GM18867 (cell line): Measurements from ENCODE around the gene ZNF17.
"Not testable (repeated sequence)": the region's sequence is repeated elsewhere in the genome, so short reads cannot be mapped to it uniquely, and the experiment has no call there.

Experiments used
- ATAC-seq: cut with Tn5 transposase; IDR thresholded peaks from one replicate; pipeline ENCODE4 v1.9.1; 2021; ENCODE audit warnings: mild to moderate bottlenecking, moderate library complexity; ENCODE audit not compliant: unreplicated experiment

The ZNF17 gene

DNA sequence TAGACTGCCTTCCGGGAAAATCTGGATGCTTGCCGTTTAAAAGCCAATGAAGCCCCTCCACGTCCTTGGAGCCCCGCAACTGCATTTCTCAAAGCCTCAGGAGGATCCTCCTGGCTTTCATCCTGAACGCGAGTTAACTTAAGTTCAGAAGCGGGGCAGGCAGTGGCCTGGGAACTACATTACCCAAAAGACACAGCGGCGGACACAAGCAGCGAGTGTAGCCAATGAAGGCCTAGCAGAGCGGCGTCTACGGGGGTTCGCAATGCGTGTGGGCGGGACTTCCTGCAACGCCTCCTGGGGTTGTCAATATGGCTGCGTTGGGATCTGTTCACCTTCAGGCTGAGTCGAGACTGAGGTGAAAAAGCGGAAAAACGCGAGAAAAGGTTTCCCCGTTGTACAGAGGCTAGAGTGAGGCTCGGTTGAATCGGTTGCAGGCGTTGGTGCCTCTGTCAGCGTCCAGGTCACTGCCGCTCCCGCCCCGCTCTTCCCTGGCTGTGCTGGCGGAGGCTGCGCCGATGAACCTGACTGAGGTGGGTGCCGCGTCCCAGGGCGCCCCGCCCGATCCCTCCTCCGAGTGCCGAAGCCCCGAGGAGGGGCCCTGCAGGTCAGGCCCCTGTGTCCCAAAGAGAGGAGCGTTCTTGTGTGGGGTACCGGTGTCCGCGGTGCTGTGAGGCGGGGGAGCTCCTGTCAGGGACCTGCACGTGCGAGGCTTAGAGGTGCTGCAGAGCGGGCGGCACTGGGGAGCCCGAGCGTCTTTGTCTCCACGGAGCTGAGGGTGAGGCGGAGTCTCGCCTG lies at the start of gene ZNF17:
Gene ZNF17 (plus strand): TSS at position 285 of the 795 bp plus-strand sequence. CDS start 2,455 bp downstream, outside the sequence.
- peak; percentile 99 for ATAC-seq

DNA sequence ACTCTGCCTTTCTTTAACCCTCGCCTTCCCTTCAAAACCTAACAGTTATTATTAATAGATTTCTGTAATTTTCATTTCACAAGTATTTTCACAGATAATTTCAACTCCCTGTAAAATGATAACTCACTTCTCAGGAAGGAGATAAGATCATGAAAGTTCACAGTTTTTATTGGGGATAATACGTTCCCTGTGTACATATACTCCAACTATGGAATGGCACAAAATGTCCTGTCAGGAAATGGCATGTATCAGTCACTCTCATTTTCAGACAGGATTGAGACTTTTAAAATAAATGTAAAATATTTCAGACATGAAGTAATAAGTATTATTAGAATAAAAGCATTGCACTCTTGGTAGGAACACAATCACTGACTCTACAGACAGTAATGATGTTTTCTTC lies 48.5 kb upstream of the ZNF17 start:
- no peak for ATAC-seq

DNA sequence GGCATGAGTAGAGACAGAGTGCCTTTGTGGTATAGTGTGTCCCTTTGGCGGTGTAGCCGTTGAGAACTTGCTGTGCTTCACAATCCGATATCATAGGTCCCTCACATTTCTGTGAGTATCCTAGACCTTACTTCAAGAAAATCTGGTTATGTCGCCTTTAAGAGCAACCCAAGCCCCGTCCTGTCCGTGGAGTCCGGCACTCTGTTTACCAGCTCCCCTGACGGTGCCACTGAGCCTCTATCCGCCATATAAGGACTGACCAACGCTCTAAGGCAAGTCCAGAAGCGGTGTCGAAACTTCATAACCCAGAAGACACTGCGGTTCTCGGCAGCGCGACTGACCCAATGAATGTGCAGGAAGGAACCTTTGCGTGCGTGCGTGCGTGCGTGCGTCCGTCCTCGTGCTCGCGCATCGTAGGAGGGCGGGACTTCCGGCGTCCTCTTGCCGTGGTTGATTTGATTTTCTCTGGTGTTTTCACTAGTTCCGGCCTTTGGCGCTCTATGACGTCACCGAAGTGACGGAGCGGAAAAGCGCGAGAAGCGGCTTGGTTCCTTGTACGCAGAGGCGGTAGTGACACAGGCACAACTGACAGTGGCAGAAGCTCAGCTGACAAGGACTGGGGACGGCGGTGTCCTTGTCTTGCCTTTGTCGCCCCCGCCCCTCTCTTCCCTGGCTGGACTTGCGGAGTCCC lies 47.8 kb upstream of the ZNF17 start, which contains the start of the genes TRAPPC2B and ZNF547:
Gene TRAPPC2B (plus strand): TSS at position 555 of the 691 bp plus-strand sequence. CDS start 1,283 bp downstream, outside the sequence.
Gene ZNF547 (plus strand): TSS at position 555 of the 691 bp plus-strand sequence. CDS start 5,005 bp downstream, outside the sequence.
- ATAC-seq = peak; percentile 92

DNA sequence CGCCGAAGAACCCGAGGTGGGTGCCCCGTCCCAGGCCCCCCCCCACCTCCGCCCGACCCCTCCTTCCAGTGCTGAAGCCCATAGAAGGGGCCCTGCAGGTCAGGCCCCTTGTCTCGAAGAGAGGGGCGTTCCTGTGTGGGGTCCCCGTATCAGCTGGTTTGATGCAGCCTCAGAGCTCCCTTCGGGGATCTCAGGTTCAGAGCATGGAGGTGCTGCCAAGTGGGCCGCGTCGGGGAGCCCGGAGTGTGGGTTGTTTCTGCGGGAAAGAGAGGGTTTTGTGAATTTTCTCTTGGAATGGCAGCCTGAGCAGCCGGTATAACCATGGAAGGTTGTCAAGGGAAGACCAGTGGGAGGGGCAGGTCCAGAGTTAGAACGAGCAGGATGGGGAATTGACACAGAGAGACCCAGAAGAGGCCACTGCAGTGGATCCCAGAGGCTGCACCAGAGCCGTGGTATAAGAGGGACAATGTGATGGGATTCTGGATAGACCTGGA lies 47.2 kb upstream of the ZNF17 start:
- ATAC-seq = peak; percentile 11

DNA sequence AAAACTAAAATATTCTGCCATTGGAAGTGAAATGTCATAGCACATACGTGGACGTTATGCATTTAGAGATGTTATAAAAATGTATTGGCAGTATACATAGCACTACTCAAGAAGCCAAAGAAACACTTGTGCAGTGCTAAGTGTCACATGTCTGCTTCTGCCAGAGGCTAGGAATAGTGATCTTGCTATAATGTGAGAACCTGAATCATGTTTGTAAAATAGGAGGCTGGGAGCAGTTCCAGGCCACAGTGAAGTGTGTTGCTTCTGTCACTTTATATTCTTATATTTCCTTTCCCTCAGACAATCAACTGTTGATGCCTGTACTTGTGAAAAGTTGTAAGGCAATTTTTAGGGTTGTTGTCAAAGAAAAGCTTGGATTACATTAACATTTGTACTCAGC lies 44.2 kb upstream of the ZNF17 start:
- no peak for ATAC-seq

DNA sequence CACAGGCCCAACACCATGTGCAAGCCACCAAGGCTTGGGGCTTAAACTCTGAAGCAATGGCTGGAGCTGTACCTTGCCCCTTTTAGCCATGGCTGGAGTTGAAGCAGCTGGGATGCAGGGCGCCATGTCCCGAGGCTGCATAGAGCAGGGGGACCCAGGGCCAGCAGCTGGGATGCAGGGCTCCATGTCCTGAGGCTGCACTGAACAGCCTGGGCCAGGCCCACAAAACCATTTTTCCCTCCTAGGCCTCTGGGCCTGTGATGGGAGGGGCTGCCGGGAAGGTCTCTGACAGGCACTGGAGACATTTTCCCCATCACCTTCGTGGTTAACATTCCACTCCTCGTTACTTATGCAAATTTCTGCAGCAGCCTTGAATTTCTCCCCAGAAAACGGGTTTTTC lies 36.8 kb upstream of the ZNF17 start:
- no peak for ATAC-seq

DNA sequence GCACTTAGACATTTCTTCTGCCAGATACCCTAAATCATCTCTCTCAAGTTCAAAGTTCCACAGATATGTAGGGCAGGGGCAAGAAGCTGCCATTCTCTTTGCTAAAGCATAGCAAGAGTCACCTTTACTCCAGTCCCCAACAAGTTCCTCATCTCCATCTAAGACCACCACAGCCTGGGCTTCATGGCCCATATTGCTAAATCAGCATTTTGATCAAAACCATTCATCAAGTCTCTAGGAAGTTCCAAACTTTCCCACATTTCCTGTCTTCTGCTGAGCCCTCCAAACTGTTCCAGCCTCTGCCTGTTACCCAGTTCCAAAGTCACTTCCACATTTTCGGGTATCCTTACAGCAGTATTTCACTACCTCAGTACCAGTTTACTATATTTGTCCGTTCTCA lies 36.3 kb upstream of the ZNF17 start:
- not testable (repeated sequence) for ATAC-seq

DNA sequence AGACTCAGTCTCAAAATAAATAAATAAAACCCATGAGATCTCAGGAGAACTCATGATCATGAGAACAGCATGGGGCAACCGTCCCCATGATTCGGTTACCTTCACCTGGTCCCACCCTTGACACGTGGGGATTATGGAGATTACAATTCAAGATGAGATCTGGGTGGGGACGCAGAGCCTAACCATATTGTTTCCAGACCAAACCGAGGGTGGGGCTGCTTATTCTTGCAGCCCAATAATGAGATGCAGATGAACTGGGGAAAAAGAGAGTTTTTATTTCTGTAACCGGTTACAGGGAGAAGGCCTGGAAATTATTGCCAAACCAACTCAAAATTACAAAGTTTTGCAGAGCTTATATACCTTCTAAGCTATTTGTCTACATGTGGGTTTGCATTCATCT lies 34.8 kb upstream of the ZNF17 start:
- no peak for ATAC-seq

DNA sequence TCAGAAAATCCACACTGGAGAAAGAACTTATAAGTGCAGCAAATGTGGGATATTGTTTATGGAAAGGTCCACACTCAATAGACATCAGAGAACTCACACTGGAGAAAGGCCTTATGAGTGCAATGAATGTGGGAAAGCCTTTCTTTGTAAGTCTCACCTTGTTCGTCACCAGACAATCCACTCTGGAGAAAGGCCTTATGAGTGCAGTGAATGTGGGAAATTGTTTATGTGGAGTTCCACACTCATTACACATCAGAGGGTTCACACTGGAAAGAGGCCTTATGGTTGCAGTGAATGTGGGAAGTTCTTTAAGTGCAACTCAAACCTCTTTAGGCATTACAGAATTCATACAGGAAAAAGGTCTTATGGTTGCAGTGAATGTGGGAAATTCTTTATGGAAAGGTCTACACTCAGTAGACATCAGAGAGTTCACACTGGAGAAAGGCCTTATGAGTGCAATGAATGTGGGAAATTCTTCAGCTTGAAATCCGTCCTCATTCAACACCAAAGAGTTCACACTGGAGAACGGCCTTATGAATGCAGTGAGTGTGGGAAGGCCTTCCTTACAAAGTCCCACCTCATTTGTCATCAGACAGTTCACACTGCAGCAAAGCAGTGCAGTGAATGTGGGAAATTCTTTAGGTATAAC lies 33.3 kb upstream of the ZNF17 start:
- ATAC-seq = no peak

DNA sequence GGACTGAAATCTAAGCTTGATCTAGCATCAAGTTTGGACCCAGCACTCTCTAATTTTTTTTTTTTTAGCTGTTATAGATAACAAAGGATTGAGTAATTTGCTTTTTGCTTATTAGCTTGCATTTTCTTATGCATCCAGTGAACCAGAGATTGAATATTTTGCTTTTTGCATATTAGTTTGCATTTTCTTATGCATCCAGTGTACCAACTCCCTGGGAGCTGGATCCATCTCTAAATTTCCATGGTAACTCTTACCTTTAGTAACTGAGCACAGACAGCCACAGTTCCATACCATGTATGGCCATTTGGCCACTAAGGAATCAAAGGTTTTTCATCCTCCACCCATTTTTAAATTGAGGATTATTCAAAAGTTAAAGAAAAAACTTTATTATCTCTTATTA lies 30.0 kb upstream of the ZNF17 start:
- no peak for ATAC-seq

DNA sequence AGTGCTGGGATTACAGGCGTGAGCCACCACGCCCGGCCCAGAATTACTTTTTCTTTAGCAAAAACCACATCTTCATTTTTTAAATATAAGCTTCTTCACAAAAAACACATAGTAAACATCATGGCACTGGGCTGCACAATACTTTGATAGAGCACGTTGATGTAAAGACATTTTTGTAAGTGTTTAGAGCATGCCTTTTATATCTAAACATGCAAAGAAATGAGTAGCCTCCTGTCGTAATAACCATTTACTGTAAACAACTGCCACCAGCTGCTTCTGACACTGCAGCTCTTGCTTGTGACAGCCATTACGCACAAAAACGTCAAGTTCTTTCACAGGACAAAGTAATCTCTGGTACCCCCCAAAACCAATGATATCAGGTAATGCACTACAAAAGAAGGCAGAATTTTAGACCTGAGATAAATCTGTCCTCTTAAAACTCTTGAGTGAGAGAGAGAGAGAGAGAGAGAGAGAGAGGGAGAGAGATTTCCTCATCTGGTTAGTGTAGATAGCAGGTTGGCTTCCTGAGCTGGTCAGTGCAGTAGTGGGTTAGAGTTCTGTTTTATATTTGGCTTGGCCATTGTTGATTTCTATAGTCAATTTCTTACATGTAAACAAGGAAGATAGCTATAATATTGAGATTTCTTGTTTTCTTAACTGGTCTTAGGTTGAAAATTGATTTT lies 28.0 kb upstream of the ZNF17 start:
- ATAC-seq = no peak

DNA sequence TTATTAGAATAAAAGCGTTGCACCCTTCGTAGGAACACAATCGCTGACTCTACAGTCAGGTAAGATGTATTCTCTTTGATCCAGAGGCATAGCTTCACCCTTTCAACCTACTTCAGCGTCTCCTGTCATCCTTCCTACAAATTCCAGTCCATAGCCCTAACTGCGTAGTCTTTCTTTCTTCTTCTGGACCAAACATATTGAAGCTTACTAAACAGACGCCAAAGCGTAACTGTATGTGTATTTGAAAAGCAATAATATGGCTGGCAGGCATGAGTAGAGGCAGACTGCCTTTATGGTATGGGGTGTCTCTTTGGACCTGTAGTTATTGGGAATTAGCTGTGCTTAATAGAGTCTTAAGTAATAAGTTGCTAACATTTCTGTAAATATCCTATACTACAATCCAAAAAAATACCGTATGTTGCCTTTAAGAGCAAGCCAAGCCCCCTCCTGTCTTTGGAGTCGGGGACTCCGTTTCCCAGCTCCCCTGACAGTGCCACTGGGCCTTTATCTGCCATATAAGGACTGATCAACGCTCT lies 21.7 kb upstream of the ZNF17 start:
- no peak for ATAC-seq

DNA sequence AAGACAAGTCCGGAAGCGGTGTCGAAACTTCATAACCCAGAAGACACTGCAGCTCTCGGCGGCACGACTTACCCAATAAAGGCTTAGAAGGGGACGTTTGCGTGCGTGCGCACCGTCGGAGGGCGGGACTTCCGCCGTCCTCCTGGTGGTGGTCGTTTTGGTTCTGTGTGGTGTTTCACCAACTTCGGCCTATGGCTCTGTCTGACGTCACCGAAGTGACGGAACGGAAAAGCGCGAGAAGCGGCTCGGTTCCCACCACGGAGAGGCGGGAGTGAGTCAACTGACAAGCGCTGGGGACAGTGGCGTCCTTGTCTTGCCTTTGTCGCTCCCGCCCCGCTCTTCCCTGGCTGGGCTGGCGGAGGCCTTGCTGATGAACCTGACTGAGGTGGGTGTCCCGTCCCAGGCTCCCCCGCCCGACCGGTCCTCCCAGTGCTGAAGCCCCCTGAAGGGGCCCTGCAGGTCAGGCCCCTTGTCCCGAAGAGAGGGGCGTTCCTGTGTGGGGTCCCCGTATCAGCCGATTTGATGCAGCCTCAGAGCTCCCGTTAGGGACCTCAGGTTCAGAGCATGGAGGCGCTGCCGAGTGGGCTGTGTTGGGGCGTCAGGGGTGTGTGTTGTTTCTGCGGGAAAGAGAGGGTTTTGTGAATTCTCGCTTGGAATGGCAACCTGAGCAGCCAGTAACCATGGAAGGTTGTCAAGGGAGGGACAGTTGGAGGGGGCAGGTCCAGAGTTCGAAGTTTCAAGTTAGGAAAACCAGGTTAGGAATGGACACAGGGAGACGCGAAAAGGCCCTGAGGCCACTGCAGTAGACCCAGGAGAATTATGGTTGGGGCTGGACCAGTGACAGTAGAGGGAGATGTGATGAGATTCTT lies 21.0 kb upstream of the ZNF17 start, which contains the start of gene ZNF548:
Gene ZNF548 (plus strand): TSS at position 125 of the 869 bp plus-strand sequence. CDS start 246 bp downstream, at position 371.
- ATAC-seq = peak; percentile 94

DNA sequence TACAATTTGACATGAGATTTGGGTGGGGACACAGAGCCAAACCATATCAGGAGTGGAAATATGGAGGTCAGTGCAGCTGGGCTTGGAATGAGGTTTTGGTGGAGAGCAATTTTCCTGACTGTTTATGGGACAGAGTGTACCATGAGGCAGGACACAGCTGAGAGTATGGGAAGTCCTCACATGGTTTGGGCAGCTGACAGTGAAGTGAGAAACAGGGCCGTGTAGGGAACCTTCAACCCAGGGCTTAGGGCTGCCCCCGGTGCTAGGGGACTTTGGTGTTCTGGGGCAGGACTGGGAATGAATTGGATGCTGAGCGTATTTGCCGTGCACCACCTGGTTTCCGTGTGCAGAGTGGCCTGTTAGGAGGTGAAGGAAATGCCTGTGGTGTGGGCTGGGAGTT lies 15.3 kb upstream of the ZNF17 start:
- no peak for ATAC-seq

DNA sequence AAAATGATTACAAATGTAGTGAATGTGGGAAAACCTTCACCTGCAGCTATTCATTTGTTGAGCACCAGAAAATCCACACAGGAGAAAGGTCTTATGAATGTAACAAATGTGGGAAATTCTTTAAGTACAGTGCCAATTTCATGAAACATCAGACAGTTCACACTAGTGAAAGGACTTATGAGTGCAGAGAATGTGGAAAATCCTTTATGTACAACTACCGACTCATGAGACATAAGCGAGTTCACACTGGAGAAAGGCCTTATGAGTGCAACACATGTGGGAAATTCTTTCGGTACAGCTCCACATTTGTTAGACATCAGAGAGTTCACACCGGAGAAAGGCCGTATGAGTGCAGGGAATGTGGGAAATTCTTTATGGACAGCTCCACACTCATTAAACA lies 12.1 kb upstream of the ZNF17 start:
- ATAC-seq = no peak

DNA sequence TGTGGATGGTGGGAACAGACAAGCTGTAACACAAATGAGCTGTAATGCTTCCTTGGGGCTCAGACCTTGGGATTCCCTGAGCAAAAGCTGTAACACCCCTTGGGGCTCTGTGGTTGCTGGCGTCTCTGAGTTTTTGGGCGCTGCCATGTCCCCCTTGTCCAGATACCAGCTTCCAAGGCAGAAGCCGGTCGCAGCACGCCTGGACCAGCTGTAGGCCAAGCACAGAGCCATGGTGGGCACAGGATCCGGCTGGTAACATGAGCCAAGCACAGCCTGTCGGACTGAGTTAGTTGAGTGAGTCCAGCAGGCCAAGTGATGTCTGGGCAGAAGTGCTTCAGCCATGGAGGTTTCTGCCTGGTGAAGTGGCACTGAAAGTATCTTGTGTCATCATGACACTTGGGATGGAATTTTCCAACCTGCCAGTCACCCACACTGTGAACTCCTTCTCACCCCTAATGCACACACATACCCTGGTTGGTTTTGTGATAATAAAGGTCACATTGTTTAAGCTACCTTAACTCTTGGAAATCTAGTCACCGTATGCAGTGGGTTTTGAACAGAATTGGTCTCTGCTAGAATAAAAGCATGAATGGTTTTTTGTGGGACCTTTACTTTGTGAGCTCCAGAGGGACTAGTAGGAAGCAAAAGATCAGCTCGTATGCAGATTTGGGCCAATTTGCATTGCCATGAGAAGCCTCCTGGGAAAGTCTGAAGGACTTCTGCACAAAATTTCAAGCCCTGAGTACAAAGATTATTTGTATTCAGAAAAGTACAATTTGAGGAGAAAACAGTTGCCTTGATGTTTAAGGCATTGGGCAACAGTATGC lies 7.0 kb upstream of the ZNF17 start:
- no peak for ATAC-seq

DNA sequence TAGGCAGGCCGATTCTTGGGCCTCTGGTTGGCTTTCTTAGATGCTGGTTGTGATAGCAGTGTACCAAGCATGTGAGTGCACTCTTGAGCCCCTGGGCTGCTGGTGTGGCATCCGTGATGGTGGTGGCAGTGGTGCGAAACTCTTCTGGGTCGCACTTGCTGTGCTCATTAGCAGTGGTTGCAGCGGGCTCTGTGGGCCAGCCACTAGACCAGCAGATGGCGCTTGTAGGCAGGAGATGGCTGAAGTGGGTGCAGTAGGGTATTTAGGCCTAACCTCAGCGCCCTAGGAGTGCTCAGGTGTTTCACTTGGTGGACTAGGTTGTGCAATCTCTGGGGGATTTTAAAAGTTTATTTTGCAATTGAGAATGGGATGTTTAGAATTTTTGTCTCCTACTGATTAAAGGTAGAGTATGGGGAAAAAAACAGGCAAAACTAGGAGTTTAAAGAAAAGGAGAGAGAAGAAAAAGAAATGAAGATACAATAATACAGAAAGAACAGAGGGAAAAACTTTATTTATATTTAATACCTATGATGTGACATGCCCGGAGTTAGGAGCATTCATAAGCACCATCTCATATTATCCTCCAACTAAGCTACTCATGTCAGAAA lies 4.3 kb upstream of the ZNF17 start:
- ATAC-seq = no peak

DNA sequence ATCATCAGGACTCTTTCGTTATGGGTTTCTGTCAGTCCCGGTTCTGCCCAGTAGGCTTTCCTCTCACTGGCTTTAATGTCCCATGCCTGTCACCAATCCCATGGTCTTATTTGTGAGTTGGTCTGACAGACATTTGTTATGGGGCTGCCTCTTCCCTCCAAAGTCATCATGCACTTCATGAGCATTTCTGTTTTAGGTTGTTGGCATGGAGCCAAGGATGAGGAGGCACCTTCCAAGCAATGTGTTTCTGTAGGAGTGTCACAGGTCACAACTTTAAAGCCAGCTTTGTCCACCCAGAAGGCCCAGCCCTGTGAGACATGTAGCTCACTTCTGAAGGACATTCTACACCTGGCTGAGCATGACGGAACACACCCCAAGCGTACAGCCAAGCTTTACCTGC lies 8.5 kb downstream of the ZNF17 start:
- no peak for ATAC-seq
